SK-N-SH (cell line): Measurements from ENCODE around the gene GEMIN7.

Experiments
- CTCF ChIP-seq: fragments of 200-600 bp; sonication (generic); IDR thresholded peaks from 2 replicates; pipeline ENCODE4 v1.6.1; 2017; ENCODE audit warnings: antibody characterized with exemption, mild to moderate bottlenecking, moderate library complexity
- IRF3 ChIP-seq: fragments of 150-350 bp; IDR thresholded peaks from 2 replicates; pipeline ENCODE4 v1.6.1; 2016; ENCODE audit warnings: mild to moderate bottlenecking, low read depth, low read length
- RFX5 ChIP-seq: IDR thresholded peaks from 2 replicates; pipeline ENCODE4 v1.6.1; 2012; ENCODE audit warnings: mild to moderate bottlenecking, improper control_type of control experiment, low read length
- TAF1 ChIP-seq: IDR thresholded peaks from 2 replicates; pipeline ENCODE4 v1.6.1; 2012; ENCODE audit warnings: low read depth, mild to moderate bottlenecking, low read length, moderate library complexity, borderline replicate concordance
- TEAD4 ChIP-seq: IDR thresholded peaks from 2 replicates; pipeline ENCODE4 v1.4.0; 2012; ENCODE audit warnings: mild to moderate bottlenecking, borderline replicate concordance; ENCODE audit not compliant: insufficient read depth

GRCh38 chr19:45066921-45067661 lies 12.0 kb upstream of the GEMIN7 start:
- TF ChIP-seq IRF3 (no peak), CTCF (no peak), RFX5 (no peak), TAF1 (no peak), TEAD4 (no peak)
